Measurements from ENCODE around the gene WDR11.

- TF ChIP-seq CTCF (conservative IDR thresholded peaks at IDR 0.05; ENCODE audit: low read length) = peak; percentile 74
- no peak for TF ChIP-seq EZH2phosphoT487 (IDR thresholded peaks at IDR 0.05; ENCODE audit: borderline replicate concordance, low read depth, low read length)
Measured at GRCh38 chr10:120824881-120825309, 26.3 kb upstream of the WDR11 start.

Data from OCI-LY7 (cell line).